Measurements from ENCODE around the gene SDCCAG8.

DNA sequence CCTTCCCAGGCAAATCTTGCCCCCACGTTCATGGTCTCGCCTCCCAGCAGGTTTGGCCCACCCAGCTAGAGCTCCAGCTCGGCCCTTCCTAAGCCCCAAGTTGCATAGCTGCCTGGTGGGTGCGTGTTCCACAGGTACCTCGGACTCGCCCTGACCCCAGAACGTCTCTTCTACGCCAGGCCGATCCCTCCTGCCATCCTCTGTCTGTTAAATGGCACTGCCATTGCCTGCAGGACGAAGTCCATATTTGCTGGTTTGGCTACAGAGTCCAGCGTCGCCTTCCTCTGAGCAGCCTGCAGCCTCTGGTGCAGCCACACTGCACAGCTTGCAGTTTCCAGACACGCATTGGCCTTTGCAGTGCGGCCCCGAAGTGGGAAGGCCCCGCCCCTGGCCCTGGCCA is 228.1 kb downstream of the SDCCAG8 start:
- TF ChIP-seq, protein P1, sequence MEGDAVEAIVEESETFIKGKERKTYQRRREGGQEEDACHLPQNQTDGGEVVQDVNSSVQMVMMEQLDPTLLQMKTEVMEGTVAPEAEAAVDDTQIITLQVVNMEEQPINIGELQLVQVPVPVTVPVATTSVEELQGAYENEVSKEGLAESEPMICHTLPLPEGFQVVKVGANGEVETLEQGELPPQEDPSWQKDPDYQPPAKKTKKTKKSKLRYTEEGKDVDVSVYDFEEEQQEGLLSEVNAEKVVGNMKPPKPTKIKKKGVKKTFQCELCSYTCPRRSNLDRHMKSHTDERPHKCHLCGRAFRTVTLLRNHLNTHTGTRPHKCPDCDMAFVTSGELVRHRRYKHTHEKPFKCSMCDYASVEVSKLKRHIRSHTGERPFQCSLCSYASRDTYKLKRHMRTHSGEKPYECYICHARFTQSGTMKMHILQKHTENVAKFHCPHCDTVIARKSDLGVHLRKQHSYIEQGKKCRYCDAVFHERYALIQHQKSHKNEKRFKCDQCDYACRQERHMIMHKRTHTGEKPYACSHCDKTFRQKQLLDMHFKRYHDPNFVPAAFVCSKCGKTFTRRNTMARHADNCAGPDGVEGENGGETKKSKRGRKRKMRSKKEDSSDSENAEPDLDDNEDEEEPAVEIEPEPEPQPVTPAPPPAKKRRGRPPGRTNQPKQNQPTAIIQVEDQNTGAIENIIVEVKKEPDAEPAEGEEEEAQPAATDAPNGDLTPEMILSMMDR (IDR thresholded peaks at IDR 0.05) = no peak
- TF ChIP-seq POLR2AphosphoS5 (IDR thresholded peaks at IDR 0.05) (no peak), POLR2A (IDR thresholded peaks at IDR 0.05) (no peak), EP300 (IDR thresholded peaks at IDR 0.05) (no peak)

Measured in suprapubic skin (tissue), 4 donors.